PC-3 (cell line): ENCODE data around the gene DNAJC6. TPM values are rescaled to one million over a fixed set of nuclear protein-coding genes. Genes with fewer than 3 reads are reported as not detected.

ENCODE experiments used
- ATAC-seq: fragments of 200-7000 bp; cut with Tn5 transposase; 2 replicates; pipeline ENCODE4 v1.9.1; 2020; ENCODE audit warnings: mild to moderate bottlenecking, moderate library complexity
- BruUV-seq: library from RNA; stranded (reverse); fragments of 400-500 nt; replicated peaks from 2 replicates; lab custom pipeline; 2021; lab: Mats Ljungman, UMichigan
- CTCF ChIA-PET: fragments of 300-600 bp; sonication (Branson Sonifier 250); formaldehyde crosslinking; loops from one replicate; lab custom pipeline; 2022; ENCODE audit warnings: antibody characterized with exemption; lab: Charles Lee
- POLR2A ChIA-PET: fragments of 300-600 bp; sonication (Branson Sonifier 250); formaldehyde crosslinking; loops from one replicate; lab custom pipeline; 2022; ENCODE audit warnings: antibody characterized with exemption; ENCODE audit not compliant: unreplicated experiment; lab: Charles Lee
- DNase-seq: peaks from one replicate; pipeline ENCODE4 v3.0.0-alpha.2; 2015
- H2AFZ ChIP-seq: fragments of 300-600 bp; sonication (generic); 2 replicates; pipeline ENCODE4 v1.6.0; 2016; ENCODE audit warnings: antibody characterized with exemption, low read length
- H3F3A ChIP-seq: fragments of 300-600 bp; sonication (generic); one replicate; pipeline ENCODE4 v1.6.0; 2017; ENCODE audit warnings: antibody characterized with exemption, low read length, control low read depth, mild to moderate bottlenecking; ENCODE audit not compliant: unreplicated experiment
- H3K27ac ChIP-seq: fragments of 300-600 bp; sonication (generic); 2 replicates; pipeline ENCODE4 v1.5.1; 2016; ENCODE audit warnings: mild to moderate bottlenecking, low read length
- H3K27me3 ChIP-seq: fragments of 300-600 bp; sonication (generic); 2 replicates; pipeline ENCODE4 v1.6.1; 2016; ENCODE audit warnings: low read length, mixed read lengths
- H3K36me3 ChIP-seq: fragments of 300-600 bp; sonication (generic); 2 replicates; pipeline ENCODE4 v1.6.1; 2016; ENCODE audit warnings: low read depth, mixed run types, low read length, mixed read lengths
- H3K4me1 ChIP-seq: fragments of 300-600 bp; sonication (generic); 2 replicates; pipeline ENCODE4 v1.5.1; 2016; ENCODE audit warnings: low read length; ENCODE audit not compliant: insufficient read depth
- H3K4me2 ChIP-seq: fragments of 300-600 bp; sonication (generic); 2 replicates; pipeline ENCODE4 v1.6.0; 2016; ENCODE audit warnings: low read length
- H3K4me3 ChIP-seq: fragments of 300-600 bp; sonication (generic); 2 replicates; pipeline ENCODE4 v1.5.1; 2016; ENCODE audit warnings: mild to moderate bottlenecking, low read length, mixed read lengths
- H3K79me2 ChIP-seq: fragments of 300-600 bp; sonication (generic); 2 replicates; pipeline ENCODE4 v1.6.1; 2017; ENCODE audit warnings: low read length, mixed read lengths
- H3K9ac ChIP-seq: fragments of 300-600 bp; sonication (generic); 2 replicates; pipeline ENCODE4 v1.6.0; 2016; ENCODE audit warnings: mild to moderate bottlenecking, low read length
- H3K9me2 ChIP-seq: fragments of 300-600 bp; sonication (generic); replicated peaks from 2 replicates; pipeline ENCODE4 v1.6.1; 2016; ENCODE audit warnings: mixed run types, low read length, mixed read lengths
- H3K9me3 ChIP-seq: fragments of 300-600 bp; sonication (generic); 2 replicates; pipeline ENCODE4 v1.6.1; 2016; ENCODE audit warnings: low read length, mixed read lengths
- H4K20me1 ChIP-seq: fragments of 300-600 bp; sonication (generic); 2 replicates; pipeline ENCODE4 v1.6.1; 2016; ENCODE audit warnings: low read length, mixed read lengths
- CTCF ChIP-seq: fragments of 300-600 bp; sonication (generic); conservative IDR thresholded peaks from 2 replicates; pipeline ENCODE4 v1.5.1; 2017; ENCODE audit warnings: antibody characterized with exemption, low read depth, mild to moderate bottlenecking, low read length
- EZH2 ChIP-seq: fragments of 300-600 bp; sonication (generic); IDR thresholded peaks from one replicate; pipeline ENCODE4 v1.6.1; 2017; ENCODE audit warnings: antibody characterized with exemption, mild to moderate bottlenecking, low read length; ENCODE audit not compliant: unreplicated experiment
- EZH2phosphoT487 ChIP-seq: fragments of 300-600 bp; sonication (generic); IDR thresholded peaks from 2 replicates; pipeline ENCODE4 v1.6.1; 2018; ENCODE audit warnings: mild to moderate bottlenecking, antibody characterized with exemption, low read length, borderline replicate concordance
- intact Hi-C: fragments of 100-400 bp; cut with micrococcal nuclease; formaldehyde crosslinking; loops from 2 replicates; pipeline ENCODE4 v1.9.0; 2023
- total RNA-seq: library from RNA; depleted of rRNA; stranded (reverse); fragments of >200 nt; gene quantifications from 2 replicates; pipeline ENCODE4 v1.2.3, GENCODE V29; 2014

Gene DNAJC6
- total RNA-seq, 1 experiment from 2014 or later = 3.0 TPM

- H3K4me3 ChIP-seq = no peak overlapping the region
- H3K36me3 ChIP-seq = no peaks in the 10 kb centered on the region
- ChIA-PET POLR2A (no interaction called here), CTCF (no interaction called here)
- ATAC-seq (peak; percentile 54), DNase-seq (peak; percentile 50)
- H3F3A ChIP-seq = no peaks in the 10 kb centered on the region
- peaks cover 8% of the 10 kb centered on the region; the same call in 1 of the 2 replicates for H3K4me1 ChIP-seq
- no peak overlapping the region for H3K4me2 ChIP-seq
- H3K27ac ChIP-seq = no peak overlapping the region
- TF ChIP-seq EZH2 (no peak), EZH2phosphoT487 (no peak), CTCF (no peak)
- no peaks in the 10 kb centered on the region for H3K9me2 ChIP-seq
- intact Hi-C loops = no loop called here
- H3K9me3 ChIP-seq = no peaks in the 10 kb centered on the region
- no peak overlapping the region for H3K9ac ChIP-seq
- H3K79me2 ChIP-seq = no peaks in the 10 kb centered on the region
- no peaks in the 10 kb centered on the region for H3K27me3 ChIP-seq
- H2AFZ ChIP-seq = no peak overlapping the region
- BruUV-seq = no TSS peak
- no peaks in the 10 kb centered on the region for H4K20me1 ChIP-seq
These were observed 103.1 kb downstream of the DNAJC6 start for GRCh38 chr1:65412256-65412983.

GRCh38 chr1:65412984-65413375 lies 103.6 kb downstream of the DNAJC6 start:
- intact Hi-C loops = no loop called here
- BruUV-seq = no TSS peak
- CTCF ChIA-PET = interaction anchor here (0.5 kb wide), 1 partner anchor 299 kb away, joined by 3 read pairs; no protein-coding TSS in a partner anchor

More at GRCh38 chr1:65412984-65413375, 103.6 kb downstream of the DNAJC6 start:
- no peaks in the 10 kb centered on the region for H3K9me3 ChIP-seq
- H3K4me1 ChIP-seq = peaks cover 13% of the 10 kb centered on the region; the same call in 1 of the 2 replicates
- no peak overlapping the region for H3K4me3 ChIP-seq
- POLR2A ChIA-PET = no interaction called here
- H3K9ac ChIP-seq = no peak overlapping the region
- TF ChIP-seq EZH2 (no peak), CTCF (no peak), EZH2phosphoT487 (no peak)
- no peaks in the 10 kb centered on the region for H3K79me2 ChIP-seq
- no peaks in the 10 kb centered on the region for H3K27me3 ChIP-seq
- H3K36me3 ChIP-seq = no peaks in the 10 kb centered on the region
- no peaks in the 10 kb centered on the region for H3F3A ChIP-seq
- H3K4me2 ChIP-seq = no peak overlapping the region
- DNase-seq (no peak), ATAC-seq (no peak)
- no peak overlapping the region for H3K27ac ChIP-seq
- H3K9me2 ChIP-seq = no peaks in the 10 kb centered on the region
- no peaks in the 10 kb centered on the region for H4K20me1 ChIP-seq
- no peak overlapping the region for H2AFZ ChIP-seq
